Endothelial cell of umbilical vein (primary cell): Measurements from ENCODE around the gene GALNT13. TPM values are rescaled to one million over a fixed set of nuclear protein-coding genes. Genes with fewer than 3 reads are reported as not detected.

Source experiments
- BruUV-seq: library from RNA; stranded (reverse); fragments of 400-500 nt; replicated peaks from 2 replicates; lab custom pipeline; 2021; lab: Mats Ljungman, UMichigan
- CTCF ChIA-PET: fragments of 300-600, 350-600 bp; sonication (Branson Sonifier 250); formaldehyde crosslinking; loops from one replicate; lab custom pipeline; 2021; ENCODE audit warnings: antibody characterized with exemption, inconsistent platforms; lab: Charles Lee
- POLR2A ChIA-PET: fragments of 300-600, 350-600 bp; sonication (Branson Sonifier 250); formaldehyde crosslinking; loops from one replicate; lab custom pipeline; 2021; ENCODE audit warnings: antibody characterized with exemption, inconsistent platforms; lab: Charles Lee
- DNase-seq: peaks from one replicate; pipeline ENCODE4 v3.0.0-alpha.2; 2011; ENCODE audit warnings: low read depth, low spot score
- FAIRE-seq: peaks from 2 replicates; lab custom pipeline; 2011; peaks lifted over from hg19 to GRCh38; lab: Jason Lieb, UNC
- H2AFZ ChIP-seq: 2 replicates; pipeline ENCODE4 v1.6.0; 2012; ENCODE audit warnings: low read depth, low read length, control low read depth, inconsistent platforms
- H3K27ac ChIP-seq: 2 replicates; pipeline ENCODE4 v1.5.1; 2011; ENCODE audit warnings: low read depth, mild to moderate bottlenecking, control low read depth, low read length, moderate library complexity; ENCODE audit not compliant: insufficient read depth
- H3K27me3 ChIP-seq, 2 experiments: 2 replicates each; pipeline versions ENCODE4 v1.6.0 to v1.6.1; 2011; ENCODE audit warnings: low read length in 2 of 2, mixed read lengths in 1 of 2; ENCODE audit not compliant: control insufficient read depth in 2 of 2, insufficient read depth in 2 of 2
- H3K36me3 ChIP-seq, 2 experiments: 2 replicates in 1 of 2; 3 replicates in 1 of 2; pipeline ENCODE4 v1.5.1; 2011; ENCODE audit warnings: low read length in 2 of 2, mild to moderate bottlenecking in 1 of 2, moderate library complexity in 1 of 2; ENCODE audit not compliant: control insufficient read depth in 2 of 2, insufficient read depth in 2 of 2; ENCODE audit errors: extremely low read depth in 1 of 2
- H3K4me1 ChIP-seq: 3 replicates; pipeline ENCODE4 v1.5.1; 2011; ENCODE audit warnings: mild to moderate bottlenecking, low read length; ENCODE audit not compliant: control insufficient read depth, insufficient read depth; ENCODE audit errors: extremely low read depth
- H3K4me2 ChIP-seq: 2 replicates; pipeline ENCODE4 v1.6.1; 2011; ENCODE audit warnings: low read length, control low read depth, mixed read lengths; ENCODE audit not compliant: insufficient read depth
- H3K4me3 ChIP-seq, 3 experiments: fragments of 200-600 bp in 1 of 3; sonication (generic), shearing (Covaris generic) in 1 of 3; replicated peaks in 1 of 3; 2 replicates each; pipeline ENCODE4 v1.5.1; 2011 to 2016; ENCODE audit warnings: control low read depth in 3 of 3, low read length in 3 of 3, mild to moderate bottlenecking in 2 of 3, inconsistent platforms in 1 of 3, low read depth in 1 of 3, moderate library complexity in 1 of 3; ENCODE audit not compliant: insufficient read depth in 1 of 3
- H3K79me2 ChIP-seq: 2 replicates; pipeline ENCODE4 v1.6.0; 2012; ENCODE audit warnings: low read length, inconsistent platforms; ENCODE audit not compliant: control insufficient read depth, insufficient read depth
- H3K9ac ChIP-seq: replicated peaks from 2 replicates; pipeline ENCODE3; 2011; ENCODE audit warnings: low read length, control low read depth; ENCODE audit not compliant: insufficient read depth; ENCODE audit errors: extremely low read depth
- H3K9me1 ChIP-seq: replicated peaks from 3 replicates; pipeline ENCODE4 v1.6.0; 2011; ENCODE audit warnings: mild to moderate bottlenecking, low read length; ENCODE audit not compliant: control insufficient read depth, insufficient read depth; ENCODE audit errors: extremely low read depth
- H3K9me3 ChIP-seq: replicated peaks from 2 replicates; pipeline ENCODE4 v1.5.1; 2012; ENCODE audit warnings: low read length, inconsistent platforms; ENCODE audit not compliant: control insufficient read depth, insufficient read depth
- H4K20me1 ChIP-seq: replicated peaks from 2 replicates; pipeline ENCODE3; 2011; ENCODE audit warnings: mild to moderate bottlenecking, low read length; ENCODE audit not compliant: control insufficient read depth, insufficient read depth; ENCODE audit errors: extremely low read depth
- CTCF ChIP-seq, 2 donors: IDR thresholded peaks; 1 replicate in 1 of 2; 2 replicates in 1 of 2; pipeline ENCODE4 v1.5.1; 2011; ENCODE audit warnings: low read length in 2 of 2, mild to moderate bottlenecking in 2 of 2, moderate library complexity in 2 of 2, control low read depth in 1 of 2, inconsistent platforms in 1 of 2, low read depth in 1 of 2; ENCODE audit not compliant: insufficient read depth in 1 of 2; ENCODE audit errors: extremely low read depth in 1 of 2
- EZH2 ChIP-seq: IDR thresholded peaks from 2 replicates; pipeline ENCODE4 v1.6.1; 2012; ENCODE audit warnings: borderline replicate concordance, low read depth, mild to moderate bottlenecking, moderate library complexity, low read length, inconsistent platforms; ENCODE audit not compliant: severe bottlenecking
- FOS ChIP-seq: IDR thresholded peaks from 2 replicates; pipeline ENCODE4 v1.6.1; 2011; ENCODE audit warnings: mild to moderate bottlenecking, low read length, moderate library complexity, borderline replicate concordance; ENCODE audit not compliant: insufficient read depth
- GATA2 ChIP-seq: IDR thresholded peaks from 2 replicates; pipeline ENCODE4 v1.7.0; 2011; ENCODE audit warnings: low read depth, mild to moderate bottlenecking, moderate library complexity, mixed read lengths, low read length; ENCODE audit not compliant: insufficient read length, insufficient read depth
- JUN ChIP-seq: IDR thresholded peaks from 2 replicates; pipeline ENCODE4 v1.6.1; 2011; ENCODE audit warnings: borderline replicate concordance, low read depth; ENCODE audit not compliant: insufficient read length, insufficient read depth
- MAX ChIP-seq: IDR thresholded peaks from 2 replicates; pipeline ENCODE4 v1.6.1; 2011; ENCODE audit not compliant: insufficient read depth, insufficient read length
- MYC ChIP-seq: IDR thresholded peaks from one replicate; pipeline ENCODE4 v1.6.1; 2011; ENCODE audit warnings: mild to moderate bottlenecking, low read depth, low read length
- POLR2A ChIP-seq: IDR thresholded peaks from 2 replicates; pipeline ENCODE4 v1.6.1; 2012; ENCODE audit warnings: low read depth, mild to moderate bottlenecking, control low read depth, low read length
- POLR2AphosphoS5 ChIP-seq: IDR thresholded peaks from 2 replicates; pipeline ENCODE4 v1.6.1; 2012; ENCODE audit warnings: low read depth, mild to moderate bottlenecking, control low read depth, low read length, moderate library complexity; ENCODE audit not compliant: insufficient read depth
- dilution Hi-C: fragments of 300-500 bp; cut with MboI; formaldehyde crosslinking; loops from one replicate; pipeline ENCODE4 v1.15.0; 2019; ENCODE audit warnings: low sequenced_read_pairs; ENCODE audit not compliant: extremely low pct_ligation_motif_present
- intact Hi-C: fragments of 100-400 bp; cut with micrococcal nuclease; formaldehyde crosslinking; loops from one replicate; pipeline ENCODE4 v1.10.0; 2022
- polyA plus RNA-seq, 4 experiments: library from polyadenylated mRNA; depleted of rRNA in 3 of 4; stranded (reverse) in 3 of 4; unstranded in 1 of 4; fragments of >200 nt; gene quantifications; 2 replicates each; pipeline versions ENCODE4 v1.2.1 to v1.2.3, GENCODE V29; 2011 to 2012; ENCODE audit warnings: missing spikeins in 1 of 4
- total RNA-seq: library from RNA; stranded (reverse); gene quantifications from 2 replicates; pipeline ENCODE4 v1.2.3, GENCODE V29; 2021

The GALNT13 gene
- total and polyA plus RNA-seq, 2 donors (not counting 3 experiments of a cell fraction or from before 2014, with no cell fraction given): 0.06 TPM; not detected in 1

- Histone ChIP-seq H3K36me3 (no peaks in the 10 kb centered on the region), H3K79me2 (no peaks in the 10 kb centered on the region), H3K27ac (no peak overlapping the region), H3K4me1 (no peaks in the 10 kb centered on the region), H3K9ac (no peak overlapping the region), H3K9me3 (no peaks in the 10 kb centered on the region), H3K9me1 (no peaks in the 10 kb centered on the region), H2AFZ (no peak overlapping the region), H3K4me3 (no peak overlapping the region), H4K20me1 (no peaks in the 10 kb centered on the region), H3K4me2 (no peak overlapping the region), H3K27me3 (no peaks in the 10 kb centered on the region)
- dilution Hi-C loops: no loop called here
- intact Hi-C loops: no loop called here
- no peak for TF ChIP-seq MAX
- TF ChIP-seq GATA2: no peak
- no peak for TF ChIP-seq FOS
- TF ChIP-seq JUN: no peak
- CTCF ChIA-PET: no interaction called here
- POLR2A ChIA-PET: no interaction called here
- no peak for DNase-seq
- no TSS peak for BruUV-seq
- no peak for FAIRE-seq
Observed at GRCh38 chr2:154381931-154382794, 510.4 kb downstream of the GALNT13 start.

- intact Hi-C loops: no loop called here
- no peak for FAIRE-seq
Observed at GRCh38 chr2:154386186-154386585, 514.5 kb downstream of the GALNT13 start.

More at GRCh38 chr2:154386186-154386585, 514.5 kb downstream of the GALNT13 start:
- no peaks in the 10 kb centered on the region for H4K20me1 ChIP-seq
- BruUV-seq: no TSS peak
- H3K79me2 ChIP-seq: no peaks in the 10 kb centered on the region
- H3K27ac ChIP-seq: no peak overlapping the region
- no peaks in the 10 kb centered on the region for H3K9me3 ChIP-seq
- POLR2A ChIA-PET: no interaction called here
- no peak overlapping the region for H3K9ac ChIP-seq
- dilution Hi-C loops: no loop called here
- no peak overlapping the region for H3K4me2 ChIP-seq
- no peaks in the 10 kb centered on the region for H3K4me1 ChIP-seq
- no peak for TF ChIP-seq MYC
- no peak for TF ChIP-seq POLR2A
- TF ChIP-seq GATA2: no peak
- no peak for TF ChIP-seq CTCF (IDR thresholded peaks at IDR 0.05; ENCODE audit: extremely low read depth in 1 of 2, insufficient read depth in 1 of 2, low read depth in 1 of 2, low read length in 2 of 2)
- TF ChIP-seq EZH2: no peak
- TF ChIP-seq FOS: no peak
- no peak for TF ChIP-seq MAX
- TF ChIP-seq POLR2AphosphoS5: no peak
- TF ChIP-seq JUN: no peak
- no peaks in the 10 kb centered on the region for H3K27me3 ChIP-seq
- H2AFZ ChIP-seq: no peak overlapping the region
- H3K9me1 ChIP-seq: no peaks in the 10 kb centered on the region
- H3K4me3 ChIP-seq: no peak overlapping the region
- DNase-seq: no peak
- H3K36me3 ChIP-seq: no peaks in the 10 kb centered on the region
- CTCF ChIA-PET: no interaction called here
